Measurements from ENCODE around the gene TGFBR3. TPM values are rescaled to one million over a fixed set of nuclear protein-coding genes. Genes with fewer than 3 reads are reported as not detected.

TGFBR3 gene
- polyA plus RNA-seq, 4 donors, result 0.45 to 20.0 (median 5.1) TPM

- Histone ChIP-seq H3K27me3 (ENCODE audit: control insufficient read depth in 3 of 3, insufficient read depth in 3 of 3, low read length in 3 of 3) (no peaks in the 10 kb centered on the region), H3K4me3 (ENCODE audit: low read depth in 1 of 3, low read length in 3 of 3) (no peak overlapping the region), H3K27ac (ENCODE audit: low read depth in 1 of 3, low read length in 2 of 3) (no peak overlapping the region), H3K9me3 (ENCODE audit: control insufficient read depth in 2 of 2, insufficient read depth in 1 of 2, low read depth in 1 of 2, low read length in 1 of 2) (no peaks in the 10 kb centered on the region), H3K36me3 (ENCODE audit: control insufficient read depth in 3 of 3, insufficient read depth in 2 of 3, low read depth in 1 of 3, low read length in 3 of 3) (peaks cover 0 to 2% (median 0%) of the 10 kb centered on the region in 3 donors), H3K4me1 (ENCODE audit: control insufficient read depth in 3 of 3, insufficient read depth in 2 of 3, low read depth in 1 of 3, low read length in 2 of 3) (peaks cover 0 to 13% (median 0%) of the 10 kb centered on the region in 3 donors)
- DNase-seq, result no peak
- WGBS, 3 donors, result 93 to 99% (median 97%) methylated on average over 5 of the region's 5 CpGs
- FAIRE-seq, result no peak
These were observed 77.9 kb downstream of the TGFBR3 start for GRCh38 chr1:91807921-91808620.

- Histone ChIP-seq H3K36me3 (ENCODE audit: control insufficient read depth in 3 of 3, insufficient read depth in 2 of 3, low read depth in 1 of 3, low read length in 3 of 3) (peaks cover 0 to 2% (median 0%) of the 10 kb centered on the region in 3 donors), H3K4me1 (ENCODE audit: control insufficient read depth in 3 of 3, insufficient read depth in 2 of 3, low read depth in 1 of 3, low read length in 2 of 3) (peaks cover 0 to 13% (median 0%) of the 10 kb centered on the region in 3 donors), H3K27me3 (ENCODE audit: control insufficient read depth in 3 of 3, insufficient read depth in 3 of 3, low read length in 3 of 3) (no peaks in the 10 kb centered on the region), H3K4me3 (ENCODE audit: low read depth in 1 of 3, low read length in 3 of 3) (no peak overlapping the region), H3K27ac (ENCODE audit: low read depth in 1 of 3, low read length in 2 of 3) (no peak overlapping the region), H3K9me3 (ENCODE audit: control insufficient read depth in 2 of 2, insufficient read depth in 1 of 2, low read depth in 1 of 2, low read length in 1 of 2) (no peaks in the 10 kb centered on the region)
- FAIRE-seq, result no peak
- WGBS, 3 donors, result 85 to 90% (median 86%) methylated on average over 8 of the region's 8 CpGs
- DNase-seq, result no peak
These were observed 78.9 kb downstream of the TGFBR3 start for GRCh38 chr1:91806769-91807700.

- Histone ChIP-seq H3K27me3 (ENCODE audit: control insufficient read depth in 3 of 3, insufficient read depth in 3 of 3, low read length in 3 of 3) (no peaks in the 10 kb centered on the region), H3K4me3 (ENCODE audit: low read depth in 1 of 3, low read length in 3 of 3) (no peak overlapping the region), H3K9me3 (ENCODE audit: control insufficient read depth in 2 of 2, insufficient read depth in 1 of 2, low read depth in 1 of 2, low read length in 1 of 2) (no peaks in the 10 kb centered on the region), H3K36me3 (ENCODE audit: control insufficient read depth in 3 of 3, insufficient read depth in 2 of 3, low read depth in 1 of 3, low read length in 3 of 3) (peaks cover 0 to 2% (median 0%) of the 10 kb centered on the region in 3 donors), H3K4me1 (ENCODE audit: control insufficient read depth in 3 of 3, insufficient read depth in 2 of 3, low read depth in 1 of 3, low read length in 2 of 3) (peaks cover 0 to 13% (median 0%) of the 10 kb centered on the region in 3 donors), H3K27ac (ENCODE audit: low read depth in 1 of 3, low read length in 2 of 3) (no peak overlapping the region)
- WGBS, 3 donors, result 58 to 59% (median 59%) methylated on average over 8 of the region's 8 CpGs
- no peak for FAIRE-seq
- DNase-seq, result no peak
These were observed 79.7 kb downstream of the TGFBR3 start for GRCh38 chr1:91806181-91806768.

DNA sequence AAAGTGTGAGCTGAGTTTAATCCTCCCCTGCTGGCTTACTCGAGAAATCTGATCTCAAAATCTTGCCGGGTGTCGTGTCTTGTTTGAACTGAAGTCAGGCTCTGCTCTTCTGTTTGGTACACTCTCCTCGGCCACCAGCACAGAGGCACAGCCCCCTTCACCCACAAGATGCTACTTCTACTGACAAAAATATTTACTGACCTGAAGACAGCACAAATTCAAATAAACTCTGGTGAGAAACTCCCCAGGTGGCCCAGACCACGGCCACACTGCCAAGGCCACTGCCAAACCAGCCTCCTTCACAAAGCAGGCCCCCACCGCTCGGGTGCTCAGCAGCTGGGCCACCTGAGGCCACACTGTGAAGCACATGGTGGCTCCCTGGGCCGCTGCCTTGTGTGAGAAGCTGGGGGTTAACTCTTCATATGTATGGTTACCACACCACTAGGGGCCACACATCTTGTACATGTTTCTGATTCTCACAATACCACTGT lies 80.6 kb downstream of the TGFBR3 start:
- DNase-seq, result no peak
- no peaks in the 10 kb centered on the region for H3K9me3 ChIP-seq (ENCODE audit: control insufficient read depth in 2 of 2, insufficient read depth in 1 of 2, low read depth in 1 of 2, low read length in 1 of 2)
- no peak for FAIRE-seq
- peaks cover 0 to 13% (median 0%) of the 10 kb centered on the region in 3 donors for H3K4me1 ChIP-seq (ENCODE audit: control insufficient read depth in 3 of 3, insufficient read depth in 2 of 3, low read depth in 1 of 3, low read length in 2 of 3)
- H3K27ac ChIP-seq (ENCODE audit: low read depth in 1 of 3, low read length in 2 of 3), result peak overlapping the region in 1 of 3 donors; percentile 17
- WGBS, 3 donors, result 73 to 85% (median 79%) methylated on average over 8 of the region's 8 CpGs
- no peak overlapping the region for H3K4me3 ChIP-seq (ENCODE audit: low read depth in 1 of 3, low read length in 3 of 3)
- no peaks in the 10 kb centered on the region for H3K27me3 ChIP-seq (ENCODE audit: control insufficient read depth in 3 of 3, insufficient read depth in 3 of 3, low read length in 3 of 3)
- peaks cover 0 to 2% (median 0%) of the 10 kb centered on the region in 3 donors for H3K36me3 ChIP-seq (ENCODE audit: control insufficient read depth in 3 of 3, insufficient read depth in 2 of 3, low read depth in 1 of 3, low read length in 3 of 3)

DNA sequence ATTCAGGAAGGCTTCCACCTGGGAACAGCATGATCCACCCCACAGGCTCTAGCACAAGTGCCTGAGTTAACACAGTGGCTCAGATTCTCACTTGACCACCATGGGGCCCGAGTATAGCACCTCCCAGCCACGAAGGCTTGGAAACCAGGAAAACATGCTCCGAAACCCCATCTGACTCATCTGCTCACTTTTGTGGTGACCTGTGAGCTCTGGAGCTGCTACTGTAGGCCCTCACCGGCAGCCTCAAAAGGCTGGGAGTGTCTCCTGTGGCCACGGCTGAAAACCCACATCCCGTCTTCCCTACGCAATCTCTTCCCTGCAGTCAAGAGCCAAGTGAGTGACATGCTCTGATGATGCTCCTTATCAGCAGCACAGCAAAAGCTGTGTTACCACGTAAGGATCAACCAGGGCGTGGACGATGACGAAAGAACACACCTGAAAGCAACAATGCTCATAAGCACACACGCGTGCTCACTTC lies 81.4 kb downstream of the TGFBR3 start:
- Histone ChIP-seq H3K4me1 (ENCODE audit: control insufficient read depth in 3 of 3, insufficient read depth in 2 of 3, low read depth in 1 of 3, low read length in 2 of 3) (peaks cover 0 to 13% (median 0%) of the 10 kb centered on the region in 3 donors), H3K27me3 (ENCODE audit: control insufficient read depth in 3 of 3, insufficient read depth in 3 of 3, low read length in 3 of 3) (no peaks in the 10 kb centered on the region), H3K4me3 (ENCODE audit: low read depth in 1 of 3, low read length in 3 of 3) (no peak overlapping the region), H3K36me3 (ENCODE audit: control insufficient read depth in 3 of 3, insufficient read depth in 2 of 3, low read depth in 1 of 3, low read length in 3 of 3) (peaks cover 0 to 2% (median 0%) of the 10 kb centered on the region in 3 donors), H3K27ac (ENCODE audit: low read depth in 1 of 3, low read length in 2 of 3) (peak overlapping the region in 1 of 3 donors; percentile 61), H3K9me3 (ENCODE audit: control insufficient read depth in 2 of 2, insufficient read depth in 1 of 2, low read depth in 1 of 2, low read length in 1 of 2) (no peaks in the 10 kb centered on the region)
- 67 to 78% (median 77%) methylated on average over 13 of the region's 13 CpGs for WGBS, 3 donors
- DNase-seq, result no peak
- FAIRE-seq, result no peak

- H3K4me3 ChIP-seq (ENCODE audit: low read depth in 1 of 3, low read length in 3 of 3), result no peak overlapping the region
- no peak for FAIRE-seq
- peaks cover 0 to 2% (median 0%) of the 10 kb centered on the region in 3 donors for H3K36me3 ChIP-seq (ENCODE audit: control insufficient read depth in 3 of 3, insufficient read depth in 2 of 3, low read depth in 1 of 3, low read length in 3 of 3)
- H3K27ac ChIP-seq (ENCODE audit: low read depth in 1 of 3, low read length in 2 of 3), result peak overlapping the region in 1 of 3 donors; percentile 61
- WGBS, 3 donors, result 28 to 34% (median 30%) methylated on average over 6 of the region's 6 CpGs
- peaks cover 0 to 13% (median 0%) of the 10 kb centered on the region in 3 donors for H3K4me1 ChIP-seq (ENCODE audit: control insufficient read depth in 3 of 3, insufficient read depth in 2 of 3, low read depth in 1 of 3, low read length in 2 of 3)
- peak in 1 of 2 donors; percentile 56 for DNase-seq
- H3K9me3 ChIP-seq (ENCODE audit: control insufficient read depth in 2 of 2, insufficient read depth in 1 of 2, low read depth in 1 of 2, low read length in 1 of 2), result no peaks in the 10 kb centered on the region
- H3K27me3 ChIP-seq (ENCODE audit: control insufficient read depth in 3 of 3, insufficient read depth in 3 of 3, low read length in 3 of 3), result no peaks in the 10 kb centered on the region
These were observed 82.0 kb downstream of the TGFBR3 start for GRCh38 chr1:91803847-91804545.

DNA sequence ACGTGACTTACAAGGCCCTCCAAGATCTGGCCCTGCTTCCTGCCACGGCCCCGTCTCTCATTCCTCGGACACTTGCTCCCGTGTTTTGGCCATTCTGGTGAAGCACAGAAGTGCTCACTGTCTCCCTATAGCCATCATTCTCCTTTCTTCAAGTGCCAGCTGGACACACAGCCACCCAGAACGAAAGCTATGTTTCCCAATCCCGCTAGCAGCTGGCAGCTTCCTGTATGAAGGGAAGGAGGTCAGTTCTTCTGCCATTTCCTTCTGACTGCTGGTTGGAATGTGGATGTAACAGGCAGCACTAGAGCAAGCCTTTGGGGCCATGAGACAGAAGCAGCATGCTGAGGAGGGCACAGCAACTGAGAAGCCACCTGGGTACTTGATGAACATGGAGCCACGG lies 82.8 kb downstream of the TGFBR3 start:
- Histone ChIP-seq H3K4me3 (ENCODE audit: low read depth in 1 of 3, low read length in 3 of 3) (no peak overlapping the region), H3K27ac (ENCODE audit: low read depth in 1 of 3, low read length in 2 of 3) (peak overlapping the region in 1 of 3 donors; percentile 15), H3K36me3 (ENCODE audit: control insufficient read depth in 3 of 3, insufficient read depth in 2 of 3, low read depth in 1 of 3, low read length in 3 of 3) (peaks cover 0 to 2% (median 0%) of the 10 kb centered on the region in 3 donors), H3K4me1 (ENCODE audit: control insufficient read depth in 3 of 3, insufficient read depth in 2 of 3, low read depth in 1 of 3, low read length in 2 of 3) (peaks cover 0 to 13% (median 0%) of the 10 kb centered on the region in 3 donors), H3K9me3 (ENCODE audit: control insufficient read depth in 2 of 2, insufficient read depth in 1 of 2, low read depth in 1 of 2, low read length in 1 of 2) (no peaks in the 10 kb centered on the region), H3K27me3 (ENCODE audit: control insufficient read depth in 3 of 3, insufficient read depth in 3 of 3, low read length in 3 of 3) (no peaks in the 10 kb centered on the region)
- no peak for DNase-seq
- no peak for FAIRE-seq
- 75 to 90% (median 88%) methylated on average over 8 of the region's 8 CpGs for WGBS, 3 donors

All from small intestine (tissue), 7 donors.